ENCODE measurements around the gene HS2ST1.

HS2ST1 gene

GRCh38 chr1:87136607-87137341 lies 222.3 kb downstream of the HS2ST1 start:
- peak in 1 of 51 donors; percentile 28 for DNase-seq

- no peak for DNase-seq
These were observed 222.9 kb downstream of the HS2ST1 start for GRCh38 chr1:87137342-87137739.

GRCh38 chr1:87140831-87141540 lies 226.6 kb downstream of the HS2ST1 start:
- no peak for DNase-seq

GRCh38 chr1:87141556-87141955 lies 227.1 kb downstream of the HS2ST1 start:
- DNase-seq, result no peak

- DNase-seq, result no peak
These were observed 229.1 kb downstream of the HS2ST1 start for GRCh38 chr1:87143413-87144135.

GRCh38 chr1:87144316-87144895 lies 230.0 kb downstream of the HS2ST1 start:
- no peak for DNase-seq

GRCh38 chr1:87144981-87145380 lies 230.5 kb downstream of the HS2ST1 start:
- no peak for DNase-seq

GRCh38 chr1:87146538-87146937 lies 232.1 kb downstream of the HS2ST1 start:
- DNase-seq, result no peak

GRCh38 chr1:87146986-87147385 lies 232.6 kb downstream of the HS2ST1 start:
- no peak for DNase-seq

- DNase-seq, result no peak
These were observed 233.4 kb downstream of the HS2ST1 start for GRCh38 chr1:87147851-87148250.

GRCh38 chr1:87148661-87149060 lies 234.2 kb downstream of the HS2ST1 start:
- DNase-seq, result no peak

GRCh38 chr1:87149241-87150041 lies 235.0 kb downstream of the HS2ST1 start:
- peak in 14 of 51 donors; percentile 3 to 45 (median 18) for DNase-seq

GRCh38 chr1:87150143-87150542 lies 235.7 kb downstream of the HS2ST1 start:
- no peak for DNase-seq

- peak in 38 of 51 donors; percentile 12 to 71 (median 43) for DNase-seq
These were observed 237.3 kb downstream of the HS2ST1 start for GRCh38 chr1:87151500-87152421.

- peak in 1 of 51 donors; percentile 9 for DNase-seq
These were observed 239.9 kb downstream of the HS2ST1 start for GRCh38 chr1:87154384-87154783.

GRCh38 chr1:87155170-87155569 lies 240.7 kb downstream of the HS2ST1 start:
- DNase-seq, result peak in 3 of 51 donors; percentile 7 to 43 (median 23)

GRCh38 chr1:87155648-87156047 lies 241.2 kb downstream of the HS2ST1 start:
- DNase-seq, result peak in 1 of 51 donors; percentile 6

GRCh38 chr1:87156124-87156523 lies 241.7 kb downstream of the HS2ST1 start:
- DNase-seq, result no peak

GRCh38 chr1:87159378-87159915 lies 245.0 kb downstream of the HS2ST1 start:
- DNase-seq, result no peak

All from hypothalamus (tissue), 51 donors.